Measurements from ENCODE around the gene KRTAP10-7.

DNA sequence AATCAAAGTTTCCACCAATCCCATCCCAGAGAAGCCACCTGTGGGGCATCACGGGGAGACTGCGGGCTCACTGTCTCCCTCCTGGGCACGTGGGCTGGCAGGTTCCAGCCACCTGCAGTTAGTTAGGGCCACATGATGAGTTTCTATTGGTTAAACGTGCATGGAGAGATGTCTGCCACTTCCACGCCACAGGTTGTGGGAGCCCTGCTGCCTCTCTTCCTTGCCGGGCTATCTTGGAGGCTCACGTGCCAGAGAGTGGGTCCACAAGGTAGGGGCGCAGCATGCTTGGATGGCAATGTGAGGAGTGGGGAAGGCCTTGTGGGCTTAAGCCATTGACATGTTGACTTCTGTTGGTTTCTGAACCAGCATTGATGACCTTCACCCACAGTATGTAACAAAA is 3.5 kb downstream of the KRTAP10-7 start:
- TF ChIP-seq, protein P1, sequence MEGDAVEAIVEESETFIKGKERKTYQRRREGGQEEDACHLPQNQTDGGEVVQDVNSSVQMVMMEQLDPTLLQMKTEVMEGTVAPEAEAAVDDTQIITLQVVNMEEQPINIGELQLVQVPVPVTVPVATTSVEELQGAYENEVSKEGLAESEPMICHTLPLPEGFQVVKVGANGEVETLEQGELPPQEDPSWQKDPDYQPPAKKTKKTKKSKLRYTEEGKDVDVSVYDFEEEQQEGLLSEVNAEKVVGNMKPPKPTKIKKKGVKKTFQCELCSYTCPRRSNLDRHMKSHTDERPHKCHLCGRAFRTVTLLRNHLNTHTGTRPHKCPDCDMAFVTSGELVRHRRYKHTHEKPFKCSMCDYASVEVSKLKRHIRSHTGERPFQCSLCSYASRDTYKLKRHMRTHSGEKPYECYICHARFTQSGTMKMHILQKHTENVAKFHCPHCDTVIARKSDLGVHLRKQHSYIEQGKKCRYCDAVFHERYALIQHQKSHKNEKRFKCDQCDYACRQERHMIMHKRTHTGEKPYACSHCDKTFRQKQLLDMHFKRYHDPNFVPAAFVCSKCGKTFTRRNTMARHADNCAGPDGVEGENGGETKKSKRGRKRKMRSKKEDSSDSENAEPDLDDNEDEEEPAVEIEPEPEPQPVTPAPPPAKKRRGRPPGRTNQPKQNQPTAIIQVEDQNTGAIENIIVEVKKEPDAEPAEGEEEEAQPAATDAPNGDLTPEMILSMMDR (IDR thresholded peaks at IDR 0.05; ENCODE audit: low read depth, low read length, poor library complexity, severe bottlenecking): no peak
- TF ChIP-seq EZH2phosphoT487 (IDR thresholded peaks at IDR 0.05; ENCODE audit: borderline replicate concordance, low read length): no peak
